H1 (cell line): Measurements from ENCODE around the gene PAF1. TPM values are rescaled to one million over a fixed set of nuclear protein-coding genes. Genes with fewer than 3 reads are reported as not detected.

ENCODE experiments used
- CBX8 ChIP-seq: fragments of 300-800, 300-1000 bp; sonication (generic); IDR thresholded peaks from 2 replicates; pipeline ENCODE4 v1.7.1; 2016; ENCODE audit warnings: low read depth, low read length, borderline replicate concordance
- CTCF ChIP-seq, 3 experiments: IDR thresholded peaks; 1 replicate in 2 of 3; 2 replicates in 1 of 3; pipeline versions ENCODE4 v1.5.1 to v1.6.1; 2011; ENCODE audit warnings: low read length in 3 of 3, mild to moderate bottlenecking in 3 of 3, inconsistent platforms in 2 of 3, low read depth in 1 of 3, moderate library complexity in 1 of 3; ENCODE audit not compliant: insufficient read depth in 1 of 3; ENCODE audit errors: control extremely low read depth in 1 of 3
- EP300 ChIP-seq, 2 experiments: IDR thresholded peaks; 1 replicate in 1 of 2; 2 replicates in 1 of 2; pipeline ENCODE4 v1.6.1; 2011 to 2012; ENCODE audit warnings: low read depth in 2 of 2, low read length in 2 of 2, mild to moderate bottlenecking in 2 of 2, borderline replicate concordance in 1 of 2, inconsistent platforms in 1 of 2, moderate library complexity in 1 of 2
- KDM5A ChIP-seq: fragments of 200-600 bp; IDR thresholded peaks from 2 replicates; pipeline ENCODE4 v1.7.1; 2012; ENCODE audit warnings: mild to moderate bottlenecking, low read length, inconsistent platforms, mixed read lengths
- RBBP5 ChIP-seq: IDR thresholded peaks from 2 replicates; pipeline ENCODE4 v1.7.1; 2012; ENCODE audit warnings: low read depth, mild to moderate bottlenecking, inconsistent platforms, low read length, moderate library complexity, borderline replicate concordance
- RFX5 ChIP-seq: IDR thresholded peaks from 2 replicates; pipeline ENCODE4 v1.6.1; 2011; ENCODE audit warnings: low read depth, low read length, improper control_type of control experiment, borderline replicate concordance
- RNF2 ChIP-seq: fragments of 200-900, 300-1000 bp; sonication (generic); IDR thresholded peaks from 2 replicates; pipeline ENCODE4 v1.7.1; 2016; ENCODE audit warnings: borderline replicate concordance, low read depth, mild to moderate bottlenecking, antibody characterized with exemption, low read length; ENCODE audit not compliant: poor library complexity, severe bottlenecking; ENCODE audit errors: missing control alignments
- SRF ChIP-seq: IDR thresholded peaks from 2 replicates; pipeline ENCODE4 v1.6.1; 2011; ENCODE audit warnings: mild to moderate bottlenecking, low read depth, low read length, moderate library complexity
- SUZ12 ChIP-seq: fragments of 200-600 bp; sonication (generic); IDR thresholded peaks from 2 replicates; pipeline ENCODE4 v1.6.1; 2012; ENCODE audit warnings: mild to moderate bottlenecking, inconsistent platforms, low read length, moderate library complexity, mixed read lengths
- TCF12 ChIP-seq: IDR thresholded peaks from 2 replicates; pipeline ENCODE4 v1.6.1; 2011; ENCODE audit warnings: low read depth, mild to moderate bottlenecking, low read length
- polyA plus RNA-seq, 7 experiments: library from polyadenylated mRNA; depleted of rRNA in 3 of 7; stranded (reverse) in 5 of 7; unstranded in 2 of 7; fragments of >200 nt in 5 of 7; fragments of 200-250 nt in 2 of 7; gene quantifications; 1 replicate in 5 of 7; 2 replicates in 1 of 7; 4 replicates in 1 of 7; pipeline versions ENCODE4 v1.2.1 to v1.2.3, GENCODE V29; 2011 to 2013; ENCODE audit warnings: missing spikeins in 2 of 7, mixed read lengths in 2 of 7
- total RNA-seq: library from RNA; stranded (reverse); fragmentation: NEBNext Ultra II Directional; extraction: Animal tissue kit (Norgen Biotek cat#: 25700); gene quantifications from 2 replicates; pipeline ENCODE4 v1.2.1, GENCODE V29; 2021

PAF1 gene
- total and polyA plus RNA-seq, 2 of the 8 experiments (the other 6 are each of a cell fraction or from before 2014, with no cell fraction given): 31.4 to 58.6 TPM

- TF ChIP-seq CTCF (IDR thresholded peaks at IDR 0.05; ENCODE audit: control extremely low read depth in 1 of 3, insufficient read depth in 1 of 3, low read depth in 1 of 3, low read length in 3 of 3): no peak
- no peak for TF ChIP-seq SUZ12
- TF ChIP-seq RBBP5: no peak
- TF ChIP-seq TCF12: no peak
- no peak for TF ChIP-seq EP300 (IDR thresholded peaks at IDR 0.05; ENCODE audit: borderline replicate concordance in 1 of 2, low read depth in 2 of 2, low read length in 2 of 2)
- no peak for TF ChIP-seq KDM5A
- no peak for TF ChIP-seq SRF
- TF ChIP-seq CBX8: no peak
- TF ChIP-seq RNF2: no peak
- no peak for TF ChIP-seq RFX5
- TF ChIP-seq, all 59 proteins: peak for 0
These were observed 25.5 kb upstream of the PAF1 start (continued) for GRCh38 chr19:39416152-39417120.
